ENCODE data around the gene AADACL4. TPM values are rescaled to one million over a fixed set of nuclear protein-coding genes. Genes with fewer than 3 reads are reported as not detected.

The AADACL4 gene
- total RNA-seq, 4 donors from 2014 or later: not detected

- intact Hi-C loops (cut with DNase I; ENCODE audit: low total_unique reads) (loop anchor here (10.0 kb wide), 1 partner anchor 310 kb away; no protein-coding TSS in a partner anchor), in situ Hi-C loops (cut with MboI; ENCODE audit: low pct_ligation_motif_present in 1 of 4, low pct_unique_long_range_greater_than_20kb in 1 of 4, low sequenced_read_pairs in 3 of 4) (loop anchor here in 2 of 4 donors (25.0 kb wide), 1 partner anchor 313 kb away; no protein-coding TSS in a partner anchor)
- Histone ChIP-seq H3K4me1 (peaks cover 12 to 23% (median 14%) of the 10 kb centered on the region in 4 donors), H3K27ac (no peak overlapping the region), H3K4me3 (no peak overlapping the region), H3K27me3 (no peaks in the 10 kb centered on the region), H3K36me3 (no peaks in the 10 kb centered on the region), H3K9me3 (no peaks in the 10 kb centered on the region)
- TF ChIP-seq CTCF (IDR thresholded peaks at IDR 0.05) (no peak), POLR2A (IDR thresholded peaks at IDR 0.05) (no peak), EP300 (IDR thresholded peaks at IDR 0.05; ENCODE audit: low read depth) (no peak), POLR2AphosphoS5 (IDR thresholded peaks at IDR 0.05) (no peak)
- 81 to 92% methylated on average over 6 of the region's 6 CpGs for WGBS, 2 donors (ENCODE audit: low coverage in 1 of 2)
- DNase-seq: no peak
These were observed 18.6 kb upstream of the AADACL4 start for GRCh38 chr1:12625276-12625675.

- no peak for DNase-seq
- TF ChIP-seq CTCF (IDR thresholded peaks at IDR 0.05): no peak
- no peak for TF ChIP-seq EP300 (IDR thresholded peaks at IDR 0.05; ENCODE audit: low read depth)
- no peak for TF ChIP-seq POLR2AphosphoS5 (IDR thresholded peaks at IDR 0.05)
- no peak for TF ChIP-seq POLR2A (IDR thresholded peaks at IDR 0.05)
- Histone ChIP-seq H3K36me3 (no peaks in the 10 kb centered on the region), H3K9me3 (no peaks in the 10 kb centered on the region), H3K27me3 (no peaks in the 10 kb centered on the region), H3K4me3 (no peak overlapping the region), H3K27ac (no peak overlapping the region), H3K4me1 (peaks cover 5 to 10% (median 6%) of the 10 kb centered on the region in 4 donors)
- WGBS, 2 donors (ENCODE audit: low coverage in 1 of 2): 64 to 75% methylated on average over 3 to 4 of the region's 4 CpGs
- in situ Hi-C loops (cut with MboI; ENCODE audit: low pct_ligation_motif_present in 1 of 4, low pct_unique_long_range_greater_than_20kb in 1 of 4, low sequenced_read_pairs in 3 of 4): loop anchor here in 2 of 4 donors (25.0 kb wide), 1 partner anchor 315 kb away; no protein-coding TSS in a partner anchor
- intact Hi-C loops (cut with DNase I; ENCODE audit: low total_unique reads): loop anchor here (10.0 kb wide), 1 partner anchor 312 kb away; no protein-coding TSS in a partner anchor
These were observed 17.0 kb upstream of the AADACL4 start for GRCh38 chr1:12626888-12627287.

GRCh38 chr1:12627296-12627695 is 16.6 kb upstream of the AADACL4 start:
- in situ Hi-C loops (cut with MboI; ENCODE audit: low pct_ligation_motif_present in 1 of 4, low pct_unique_long_range_greater_than_20kb in 1 of 4, low sequenced_read_pairs in 3 of 4) (loop anchor here in 2 of 4 donors (25.0 kb wide), 1 partner anchor 315 kb away; no protein-coding TSS in a partner anchor), intact Hi-C loops (cut with DNase I; ENCODE audit: low total_unique reads) (loop anchor here (10.0 kb wide), 1 partner anchor 312 kb away; no protein-coding TSS in a partner anchor)
- Histone ChIP-seq H3K9me3 (no peaks in the 10 kb centered on the region), H3K27me3 (no peaks in the 10 kb centered on the region), H3K27ac (no peak overlapping the region), H3K4me3 (no peak overlapping the region), H3K4me1 (peaks cover 3 to 6% (median 4%) of the 10 kb centered on the region in 4 donors), H3K36me3 (no peaks in the 10 kb centered on the region)
- no peak for DNase-seq
- WGBS, 2 donors (ENCODE audit: low coverage in 1 of 2): 81 to 84% methylated on average over 5 of the region's 5 CpGs
- no peak for TF ChIP-seq POLR2AphosphoS5 (IDR thresholded peaks at IDR 0.05)

- no peaks in the 10 kb centered on the region for H3K36me3 ChIP-seq
- WGBS, 2 donors (ENCODE audit: low coverage in 1 of 2): 60 to 87% methylated on average over 1 of the region's 1 CpG
- no peaks in the 10 kb centered on the region for H3K9me3 ChIP-seq
- H3K27me3 ChIP-seq: no peaks in the 10 kb centered on the region
- intact Hi-C loops (cut with DNase I; ENCODE audit: low total_unique reads): loop anchor here (10.0 kb wide), 1 partner anchor 315 kb away; no protein-coding TSS in a partner anchor
- in situ Hi-C loops (cut with MboI; ENCODE audit: low pct_ligation_motif_present in 1 of 4, low pct_unique_long_range_greater_than_20kb in 1 of 4, low sequenced_read_pairs in 3 of 4): loop anchor here in 2 of 4 donors (25.0 kb wide), 1 partner anchor 317 kb away; no protein-coding TSS in a partner anchor
- no peak overlapping the region for H3K27ac ChIP-seq
- no peak overlapping the region for H3K4me3 ChIP-seq
- TF ChIP-seq POLR2AphosphoS5 (IDR thresholded peaks at IDR 0.05) (no peak), CTCF (IDR thresholded peaks at IDR 0.05) (no peak), POLR2A (IDR thresholded peaks at IDR 0.05) (no peak), EP300 (IDR thresholded peaks at IDR 0.05; ENCODE audit: low read depth) (no peak)
- no peak for DNase-seq
- no peaks in the 10 kb centered on the region for H3K4me1 ChIP-seq
These were observed 14.4 kb upstream of the AADACL4 start for GRCh38 chr1:12629511-12629956.

All from transverse colon (tissue), 4 donors.